ENCODE results near the gene FANCM.

Gene FANCM

GRCh38 chr14:45133683-45134050, 2.1 kb upstream of the FANCM start:
- no peak for DNase-seq (ENCODE audit: extremely low spot score)
- ChIA-PET POLR2A (interaction anchor here (1.1 to 4.5 kb wide), 5 partner anchors 10 to 220 kb away, joined by 3 to 32 read pairs (median 5); partner anchors contain the start of genes KLHL28 and TOGARAM1), CTCF (no interaction called here)
- TF ChIP-seq PKNOX1 (IDR thresholded peaks at IDR 0.05), result no peak
- TF ChIP-seq ELF4 (IDR thresholded peaks at IDR 0.05), result no peak
- TF ChIP-seq FOXA1 (IDR thresholded peaks at IDR 0.05), result no peak
- no peak for TF ChIP-seq SP1 (IDR thresholded peaks at IDR 0.05)
- no peak for TF ChIP-seq FOXK2 (IDR thresholded peaks at IDR 0.05)
- TF ChIP-seq LEF1 (IDR thresholded peaks at IDR 0.05; ENCODE audit: borderline replicate concordance), result no peak
- no peak for TF ChIP-seq NFRKB (IDR thresholded peaks at IDR 0.05)
- no peak for TF ChIP-seq HDGF (IDR thresholded peaks at IDR 0.05; ENCODE audit: borderline replicate concordance)
- TF ChIP-seq ARNT (IDR thresholded peaks at IDR 0.05), result no peak
- no peak for TF ChIP-seq ZNF384 (IDR thresholded peaks at IDR 0.05)
- TF ChIP-seq L3MBTL2 (conservative IDR thresholded peaks at IDR 0.05), result no peak
- TF ChIP-seq FOXM1 (IDR thresholded peaks at IDR 0.05; ENCODE audit: borderline replicate concordance), result no peak
- TF ChIP-seq TARDBP (IDR thresholded peaks at IDR 0.05), result no peak
- TF ChIP-seq BHLHE40 (IDR thresholded peaks at IDR 0.05; ENCODE audit: borderline replicate concordance), result no peak
- TF ChIP-seq CTBP1 (IDR thresholded peaks at IDR 0.05; ENCODE audit: borderline replicate concordance), result no peak
- no peak for TF ChIP-seq SUZ12 (IDR thresholded peaks at IDR 0.05)

GRCh38 chr14:45134051-45134958, 1.4 kb upstream of the FANCM start, which contains the start of gene FKBP3:
Gene FKBP3 (minus strand): TSS chr14:45134481. CDS start chr14:45134456, 25 bp downstream.
- ChIA-PET POLR2A (interaction anchor here (0.5 to 4.5 kb wide), 6 partner anchors 10 to 220 kb away, joined by 3 to 32 read pairs (median 8); partner anchors contain the start of genes KLHL28, PRPF39 and TOGARAM1), CTCF (no interaction called here)
- DNase-seq (ENCODE audit: extremely low spot score), result peak; percentile 97
- no peak for TF ChIP-seq SP1 (IDR thresholded peaks at IDR 0.05)
- TF ChIP-seq FOXA1 (IDR thresholded peaks at IDR 0.05), result no peak
- TF ChIP-seq NFRKB (IDR thresholded peaks at IDR 0.05), result no peak
- TF ChIP-seq FOXM1 (IDR thresholded peaks at IDR 0.05; ENCODE audit: borderline replicate concordance), result peak; percentile 90
- no peak for TF ChIP-seq ZNF384 (IDR thresholded peaks at IDR 0.05)
- TF ChIP-seq ELF4 (IDR thresholded peaks at IDR 0.05), result no peak
- TF ChIP-seq TARDBP (IDR thresholded peaks at IDR 0.05), result no peak
- peak; percentile 74 for TF ChIP-seq BHLHE40 (IDR thresholded peaks at IDR 0.05; ENCODE audit: borderline replicate concordance)
- 0 out of 2 replicates have a peak, but pooled peaks have one; percentile 11 for TF ChIP-seq ARNT (IDR thresholded peaks at IDR 0.05)
- TF ChIP-seq SUZ12 (IDR thresholded peaks at IDR 0.05), result no peak
- TF ChIP-seq PKNOX1 (IDR thresholded peaks at IDR 0.05), result peak; percentile 98
- TF ChIP-seq CTBP1 (IDR thresholded peaks at IDR 0.05; ENCODE audit: borderline replicate concordance), result no peak
- TF ChIP-seq HDGF (IDR thresholded peaks at IDR 0.05; ENCODE audit: borderline replicate concordance), result no peak
- peak; percentile 30; the same call in 1 of the 2 replicates for TF ChIP-seq L3MBTL2 (conservative IDR thresholded peaks at IDR 0.05)
- no peak for TF ChIP-seq LEF1 (IDR thresholded peaks at IDR 0.05; ENCODE audit: borderline replicate concordance)
- TF ChIP-seq FOXK2 (IDR thresholded peaks at IDR 0.05), result no peak

- TF ChIP-seq LEF1 (IDR thresholded peaks at IDR 0.05; ENCODE audit: borderline replicate concordance) (no peak), PKNOX1 (IDR thresholded peaks at IDR 0.05) (no peak), SUZ12 (IDR thresholded peaks at IDR 0.05) (no peak), FOXK2 (IDR thresholded peaks at IDR 0.05) (no peak), ELF4 (IDR thresholded peaks at IDR 0.05) (no peak), ARNT (IDR thresholded peaks at IDR 0.05) (no peak), HDGF (IDR thresholded peaks at IDR 0.05; ENCODE audit: borderline replicate concordance) (no peak), TARDBP (IDR thresholded peaks at IDR 0.05) (no peak), BHLHE40 (IDR thresholded peaks at IDR 0.05; ENCODE audit: borderline replicate concordance) (no peak), SP1 (IDR thresholded peaks at IDR 0.05) (no peak), FOXA1 (IDR thresholded peaks at IDR 0.05) (no peak), CTBP1 (IDR thresholded peaks at IDR 0.05; ENCODE audit: borderline replicate concordance) (no peak), L3MBTL2 (conservative IDR thresholded peaks at IDR 0.05) (no peak)
- ChIA-PET CTCF (interaction anchor here (0.6 kb wide), 1 partner anchor 197 kb away, joined by 3 read pairs; no protein-coding TSS in a partner anchor), POLR2A (interaction anchor here (0.9 to 4.5 kb wide), 4 partner anchors 12 to 183 kb away, joined by 4 to 32 read pairs (median 12); partner anchors contain the start of genes KLHL28, PRPF39 and TOGARAM1)
- DNase-seq (ENCODE audit: extremely low spot score), result no peak
Observed at GRCh38 chr14:45135156-45135555, 574 bp upstream of the FANCM start.

- no peak for DNase-seq (ENCODE audit: extremely low spot score)
- POLR2A ChIA-PET, result interaction anchor here (0.9 to 4.5 kb wide), 5 partner anchors 11 to 223 kb away, joined by 3 to 32 read pairs (median 5); partner anchors contain the start of genes KLHL28, PRPF39 and TOGARAM1
- CTCF ChIA-PET, result interaction anchor here (0.6 to 1.2 kb wide), 2 partner anchors 95 to 133 kb away, joined by 3 read pairs; no protein-coding TSS in a partner anchor
- TF ChIP-seq CTBP1 (IDR thresholded peaks at IDR 0.05; ENCODE audit: borderline replicate concordance) (no peak), FOXA1 (IDR thresholded peaks at IDR 0.05) (no peak), LEF1 (IDR thresholded peaks at IDR 0.05; ENCODE audit: borderline replicate concordance) (no peak), ZNF384 (IDR thresholded peaks at IDR 0.05) (no peak), PKNOX1 (IDR thresholded peaks at IDR 0.05) (no peak), FOXK2 (IDR thresholded peaks at IDR 0.05) (no peak), ELF4 (IDR thresholded peaks at IDR 0.05) (no peak), HDGF (IDR thresholded peaks at IDR 0.05; ENCODE audit: borderline replicate concordance) (no peak), NFRKB (IDR thresholded peaks at IDR 0.05) (no peak), L3MBTL2 (conservative IDR thresholded peaks at IDR 0.05) (no peak), SP1 (IDR thresholded peaks at IDR 0.05) (no peak), FOXM1 (IDR thresholded peaks at IDR 0.05; ENCODE audit: borderline replicate concordance) (no peak)
Observed at GRCh38 chr14:45136399-45136798, 669 bp downstream of the FANCM start.
